ENCODE data around the gene TSPAN18. TPM values are rescaled to one million over a fixed set of nuclear protein-coding genes. Genes with fewer than 3 reads are reported as not detected.

TSPAN18 gene
- total RNA-seq, 2 experiments from 2014 or later, result not detected

- no TSS peak for BruUV-seq (replicated peaks)
- no peaks in the 10 kb centered on the region for H4K20me1 ChIP-seq (ENCODE audit: insufficient read depth, low read length)
- H3K9me2 ChIP-seq (ENCODE audit: insufficient read depth, low read length), result no peaks in the 10 kb centered on the region
- H3K27ac ChIP-seq (ENCODE audit: low read depth, low read length, poor library complexity, severe bottlenecking), result no peak overlapping the region
- ChIA-PET CTCF (ENCODE audit: unreplicated experiment) (interaction anchor here (0.6 to 1.0 kb wide), 2 partner anchors 8 to 18 kb away, joined by 3 read pairs; no protein-coding TSS in a partner anchor), POLR2A (no interaction called here)
- TF ChIP-seq CTCF (conservative IDR thresholded peaks at IDR 0.05; ENCODE audit: low read length), result no peak
- TF ChIP-seq EZH2phosphoT487 (IDR thresholded peaks at IDR 0.05; ENCODE audit: borderline replicate concordance, low read depth, low read length), result no peak
- H3K4me1 ChIP-seq (ENCODE audit: insufficient read depth, low read length, poor library complexity, severe bottlenecking), result peaks cover 26% of the 10 kb centered on the region
- no peak overlapping the region for H2AFZ ChIP-seq (ENCODE audit: low read length)
- H3K4me3 ChIP-seq (ENCODE audit: low read depth, low read length, poor library complexity, severe bottlenecking), result no peak overlapping the region
- H3K79me2 ChIP-seq (ENCODE audit: insufficient read depth, low read depth, low read length), result no peaks in the 10 kb centered on the region
- intact Hi-C loops (cut with micrococcal nuclease; ENCODE audit: unreplicated experiment), result no loop called here
- no peak for DNase-seq (ENCODE audit: low spot score)
- no peaks in the 10 kb centered on the region for H3K36me3 ChIP-seq (ENCODE audit: insufficient read depth, low read length)
- H3K4me2 ChIP-seq (ENCODE audit: low read length), result no peak overlapping the region
- no peaks in the 10 kb centered on the region for H3K9me3 ChIP-seq (ENCODE audit: low read length)
Observed at GRCh38 chr11:44947114-44947513, 220.4 kb downstream of the TSPAN18 start.

- no peak overlapping the region for H3K4me3 ChIP-seq (ENCODE audit: low read depth, low read length, poor library complexity, severe bottlenecking)
- CTCF ChIA-PET (ENCODE audit: unreplicated experiment), result no interaction called here
- no peaks in the 10 kb centered on the region for H4K20me1 ChIP-seq (ENCODE audit: insufficient read depth, low read length)
- BruUV-seq (replicated peaks), result no TSS peak
- peaks cover 16% of the 10 kb centered on the region for H3K4me1 ChIP-seq (ENCODE audit: insufficient read depth, low read length, poor library complexity, severe bottlenecking)
- H3K4me2 ChIP-seq (ENCODE audit: low read length), result no peak overlapping the region
- no peaks in the 10 kb centered on the region for H3K9me2 ChIP-seq (ENCODE audit: insufficient read depth, low read length)
- H3K27ac ChIP-seq (ENCODE audit: low read depth, low read length, poor library complexity, severe bottlenecking), result no peak overlapping the region
- no peak for DNase-seq (ENCODE audit: low spot score)
- intact Hi-C loops (cut with micrococcal nuclease; ENCODE audit: unreplicated experiment), result no loop called here
- POLR2A ChIA-PET, result no interaction called here
- H3K36me3 ChIP-seq (ENCODE audit: insufficient read depth, low read length), result no peaks in the 10 kb centered on the region
- H2AFZ ChIP-seq (ENCODE audit: low read length), result no peak overlapping the region
- TF ChIP-seq CTCF (conservative IDR thresholded peaks at IDR 0.05; ENCODE audit: low read length), result no peak
- no peak for TF ChIP-seq EZH2phosphoT487 (IDR thresholded peaks at IDR 0.05; ENCODE audit: borderline replicate concordance, low read depth, low read length)
- H3K9me3 ChIP-seq (ENCODE audit: low read length), result no peaks in the 10 kb centered on the region
- H3K79me2 ChIP-seq (ENCODE audit: insufficient read depth, low read depth, low read length), result no peaks in the 10 kb centered on the region
Observed at GRCh38 chr11:44948155-44948554, 221.4 kb downstream of the TSPAN18 start.

- intact Hi-C loops (cut with micrococcal nuclease; ENCODE audit: unreplicated experiment), result no loop called here
- no peak overlapping the region for H3K27ac ChIP-seq (ENCODE audit: low read depth, low read length, poor library complexity, severe bottlenecking)
- peak overlapping the region; percentile 28; the same call in 1 of the 2 replicates for H3K4me2 ChIP-seq (ENCODE audit: low read length)
- no peaks in the 10 kb centered on the region for H3K36me3 ChIP-seq (ENCODE audit: insufficient read depth, low read length)
- TF ChIP-seq EZH2phosphoT487 (IDR thresholded peaks at IDR 0.05; ENCODE audit: borderline replicate concordance, low read depth, low read length) (no peak), CTCF (conservative IDR thresholded peaks at IDR 0.05; ENCODE audit: low read length) (peak; percentile 65)
- POLR2A ChIA-PET, result interaction anchor here (0.6 kb wide), 1 partner anchor 224 kb away, joined by 5 read pairs; no protein-coding TSS in a partner anchor
- no peaks in the 10 kb centered on the region for H3K9me3 ChIP-seq (ENCODE audit: low read length)
- no peak for DNase-seq (ENCODE audit: low spot score)
- H2AFZ ChIP-seq (ENCODE audit: low read length), result no peak overlapping the region
- no peaks in the 10 kb centered on the region for H3K79me2 ChIP-seq (ENCODE audit: insufficient read depth, low read depth, low read length)
- no TSS peak for BruUV-seq (replicated peaks)
- peaks cover 3% of the 10 kb centered on the region for H3K4me1 ChIP-seq (ENCODE audit: insufficient read depth, low read length, poor library complexity, severe bottlenecking)
- H3K4me3 ChIP-seq (ENCODE audit: low read depth, low read length, poor library complexity, severe bottlenecking), result no peak overlapping the region
- CTCF ChIA-PET (ENCODE audit: unreplicated experiment), result no interaction called here
- H3K9me2 ChIP-seq (ENCODE audit: insufficient read depth, low read length), result no peaks in the 10 kb centered on the region
- H4K20me1 ChIP-seq (ENCODE audit: insufficient read depth, low read length), result no peaks in the 10 kb centered on the region
Observed at GRCh38 chr11:44949160-44950030, 222.6 kb downstream of the TSPAN18 start.
